B cell (primary cell): ENCODE results near the gene TTLL8. TPM values are rescaled to one million over a fixed set of nuclear protein-coding genes. Genes with fewer than 3 reads are reported as not detected.

Experiments used
- ATAC-seq: fragments of 200-7000 bp; cut with Tn5 transposase; one replicate; pipeline ENCODE4 v1.10.0; 2021; ENCODE audit warnings: low read depth, mild to moderate bottlenecking, moderate number of reproducible peaks, moderate library complexity
- CTCF ChIA-PET: fragments of 350-600 bp; sonication (Branson Sonifier 250); formaldehyde crosslinking; loops from one replicate; lab custom pipeline; 2021; ENCODE audit warnings: antibody characterized with exemption, inconsistent platforms; lab: Charles Lee
- POLR2A ChIA-PET: fragments of 350-600 bp; sonication (Branson Sonifier 250); formaldehyde crosslinking; loops from one replicate; lab custom pipeline; 2021; ENCODE audit warnings: antibody characterized with exemption; lab: Charles Lee
- DNase-seq: peaks from one replicate; pipeline ENCODE4 v3.0.0; 2013
- H2AFZ ChIP-seq: 2 replicates; pipeline ENCODE4 v1.6.1; 2012; ENCODE audit warnings: mild to moderate bottlenecking, low read depth, low read length; ENCODE audit not compliant: insufficient read depth, poor library complexity, severe bottlenecking
- H3K27ac ChIP-seq, 2 donors: 1 replicate in 1 of 2; 2 replicates in 1 of 2; pipeline ENCODE4 v1.5.1; 2012 to 2013; ENCODE audit warnings: low read length in 2 of 2, mild to moderate bottlenecking in 2 of 2, moderate library complexity in 1 of 2
- H3K27me3 ChIP-seq, 4 experiments: fragments of 200-600 bp in 1 of 4; sonication (generic) in 1 of 4; replicated peaks in 1 of 4; 1 replicate in 2 of 4; 2 replicates in 2 of 4; pipeline versions ENCODE4 v1.6.1 to v1.7.0; 2013 to 2016; ENCODE audit warnings: low read length in 3 of 4, mild to moderate bottlenecking in 2 of 4, mixed read lengths in 1 of 4, moderate library complexity in 1 of 4; ENCODE audit not compliant: insufficient read depth in 4 of 4, control insufficient read depth in 3 of 4; ENCODE audit errors: control extremely low read depth in 1 of 4
- H3K36me3 ChIP-seq, 2 experiments: replicated peaks in 1 of 2; 1 replicate in 1 of 2; 2 replicates in 1 of 2; pipeline versions ENCODE4 v1.6.1 to v1.7.1; 2013; ENCODE audit warnings: low read length in 1 of 2; ENCODE audit not compliant: insufficient read depth in 2 of 2, control insufficient read depth in 1 of 2; ENCODE audit errors: control extremely low read depth in 1 of 2, extremely low read depth in 1 of 2
- H3K4me1 ChIP-seq, 2 donors: fragments of 200-600 bp in 1 of 2; sonication (generic) in 1 of 2; 1 replicate in 1 of 2; 2 replicates in 1 of 2; pipeline versions ENCODE4 v1.5.1 to v1.6.1; 2013 to 2017; ENCODE audit warnings: low read length in 2 of 2; ENCODE audit not compliant: control insufficient read depth in 2 of 2, insufficient read depth in 2 of 2
- H3K4me2 ChIP-seq: replicated peaks from 2 replicates; pipeline ENCODE3; 2012; ENCODE audit warnings: mild to moderate bottlenecking, low read depth, low read length; ENCODE audit not compliant: poor library complexity, severe bottlenecking
- H3K4me3 ChIP-seq, 5 experiments: fragments of 200-600 bp in 1 of 5; sonication (generic) in 1 of 5; 1 replicate in 3 of 5; 2 replicates in 2 of 5; pipeline versions ENCODE4 v1.5.1 to v1.7.0; 2011 to 2016; ENCODE audit warnings: low read length in 4 of 5, mild to moderate bottlenecking in 4 of 5, low read depth in 2 of 5, control low read depth in 1 of 5, moderate library complexity in 1 of 5; ENCODE audit not compliant: insufficient read depth in 1 of 5; ENCODE audit errors: control extremely low read depth in 1 of 5, extremely low read depth in 1 of 5
- H3K79me2 ChIP-seq: fragments of 200-600 bp; sonication (generic); one replicate; pipeline ENCODE4 v1.6.0; 2016; ENCODE audit warnings: low read length; ENCODE audit not compliant: control insufficient read depth, insufficient read depth
- H3K9ac ChIP-seq: fragments of 200-600 bp; sonication (generic); 2 replicates; pipeline ENCODE4 v1.6.1; 2017; ENCODE audit warnings: mild to moderate bottlenecking, low read length, moderate library complexity
- H3K9me3 ChIP-seq, 3 donors: one replicate each; pipeline versions ENCODE4 v1.6.1 to v1.7.1; 2013; ENCODE audit warnings: low read length in 2 of 3; ENCODE audit not compliant: control insufficient read depth in 2 of 3, insufficient read depth in 1 of 3; ENCODE audit errors: control extremely low read depth in 1 of 3
- H4K20me1 ChIP-seq: 2 replicates; pipeline ENCODE4 v1.6.0; 2012; ENCODE audit warnings: mild to moderate bottlenecking, low read length; ENCODE audit not compliant: insufficient read depth, control insufficient read depth, poor library complexity, severe bottlenecking
- H3K27ac Mint-ChIP-seq: one replicate; pipeline ENCODE4 v1.8.0; 2021; ENCODE audit warnings: mixed read lengths
- H3K27me3 Mint-ChIP-seq: one replicate; pipeline ENCODE4 v1.8.0; 2021; ENCODE audit warnings: mixed read lengths
- H3K4me1 Mint-ChIP-seq: one replicate; pipeline ENCODE4 v1.8.0; 2021; ENCODE audit warnings: mixed read lengths
- H3K4me3 Mint-ChIP-seq: one replicate; pipeline ENCODE4 v1.8.0; 2021; ENCODE audit warnings: mixed read lengths
- H3K9me3 Mint-ChIP-seq: one replicate; pipeline ENCODE4 v1.8.0; 2022; ENCODE audit warnings: mixed read lengths; ENCODE audit not compliant: insufficient read depth
- CTCF ChIP-seq: fragments of 200-600 bp; IDR thresholded peaks from one replicate; pipeline ENCODE4 v1.8.0; 2022; ENCODE audit warnings: antibody characterized with exemption, mild to moderate bottlenecking
- EZH2 ChIP-seq: IDR thresholded peaks from 2 replicates; pipeline ENCODE4 v1.6.1; 2012; ENCODE audit warnings: borderline replicate concordance, low read depth, mild to moderate bottlenecking, moderate library complexity, low read length; ENCODE audit not compliant: insufficient read depth, poor library complexity, severe bottlenecking
- WGBS: methylation state at CpG from one replicate; pipeline ENCODE4 v1.1.5; 2013; ENCODE audit warnings: missing lambda C conversion rate; ENCODE audit not compliant: insufficient coverage; 5-methylcytosine and 5-hydroxymethylcytosine counted together
- intact Hi-C: fragments of 100-400 bp; cut with micrococcal nuclease; formaldehyde crosslinking; loops from one replicate; pipeline ENCODE4 v1.10.0; 2022
- polyA plus RNA-seq: library from polyadenylated mRNA; depleted of rRNA; stranded (reverse); fragments of >200 nt; gene quantifications from 2 replicates; pipeline ENCODE4 v1.2.3, GENCODE V29; 2012
- total RNA-seq, 2 donors: library from RNA; stranded (reverse); fragments of 120-200 nt in 1 of 2; gene quantifications; 1 replicate in 1 of 2; 2 replicates in 1 of 2; pipeline versions ENCODE4 v1.2.3 to v1.2.4, GENCODE V29; 2013 to 2022

TTLL8 gene
- total and polyA plus RNA-seq, 2 donors (not counting 1 experiment from before 2014, with no cell fraction given), result not detected

- Histone ChIP-seq H3K27ac (no peak overlapping the region), H3K9me3 (peaks cover 1 to 12% (median 9%) of the 10 kb centered on the region in 3 donors), H3K9ac (no peak overlapping the region), H2AFZ (no peak overlapping the region), H3K27me3 (peaks cover 0 to 16% (median 4%) of the 10 kb centered on the region in 4 experiments), H3K4me3 (no peak overlapping the region), H3K4me1 (peaks cover 11 to 30% of the 10 kb centered on the region in 2 donors), H3K36me3 (no peaks in the 10 kb centered on the region), H3K79me2 (no peaks in the 10 kb centered on the region), H3K4me2 (no peak overlapping the region), H4K20me1 (no peaks in the 10 kb centered on the region)
- Mint-ChIP-seq H3K9me3 (peaks cover 5% of the 10 kb centered on the region), H3K27ac (no peak overlapping the region), H3K4me1 (peaks cover 26% of the 10 kb centered on the region), H3K27me3 (peaks cover 9% of the 10 kb centered on the region), H3K4me3 (no peak overlapping the region)
- no peak for ATAC-seq
- peak; percentile 16 for DNase-seq
- ChIA-PET CTCF (interaction anchor here (1.0 to 5.6 kb wide), 9 partner anchors 10 to 228 kb away, joined by 3 to 68 read pairs (median 5); no protein-coding TSS in a partner anchor), POLR2A (no interaction called here)
- 90% methylated on average over 6 of the region's 10 CpGs for WGBS
- TF ChIP-seq CTCF (no peak), EZH2 (no peak)
- intact Hi-C loops, result no loop called here
These were observed 62.6 kb downstream of the TTLL8 start for GRCh38 chr22:49995361-49996118.

GRCh38 chr22:49995041-49995360 lies 63.1 kb downstream of the TTLL8 start:
- ATAC-seq (no peak), DNase-seq (no peak)
- Mint-ChIP-seq H3K9me3 (peaks cover 5% of the 10 kb centered on the region), H3K27me3 (peaks cover 9% of the 10 kb centered on the region), H3K27ac (no peak overlapping the region), H3K4me3 (no peak overlapping the region), H3K4me1 (peaks cover 24% of the 10 kb centered on the region)
- ChIA-PET POLR2A (interaction anchor here (2.8 kb wide), 1 partner anchor 65 kb away, joined by 16 read pairs; no protein-coding TSS in a partner anchor), CTCF (interaction anchor here (1.0 to 5.6 kb wide), 11 partner anchors 10 to 227 kb away, joined by 3 to 68 read pairs (median 5); no protein-coding TSS in a partner anchor)
- 67% methylated on average over 3 of the region's 3 CpGs for WGBS
- no peak for TF ChIP-seq EZH2
- no peak for TF ChIP-seq CTCF
- Histone ChIP-seq H3K79me2 (no peaks in the 10 kb centered on the region), H3K9ac (no peak overlapping the region), H3K4me3 (no peak overlapping the region), H3K9me3 (peaks cover 1 to 17% (median 9%) of the 10 kb centered on the region in 3 donors), H3K4me2 (no peak overlapping the region), H3K27me3 (peaks cover 0 to 11% (median 1%) of the 10 kb centered on the region in 4 experiments), H3K27ac (no peak overlapping the region), H3K36me3 (no peaks in the 10 kb centered on the region), H4K20me1 (no peaks in the 10 kb centered on the region), H3K4me1 (peaks cover 11 to 28% of the 10 kb centered on the region in 2 donors), H2AFZ (no peak overlapping the region)
- intact Hi-C loops, result no loop called here
